ENCODE measurements around the gene MYO5C.

Gene MYO5C

DNA sequence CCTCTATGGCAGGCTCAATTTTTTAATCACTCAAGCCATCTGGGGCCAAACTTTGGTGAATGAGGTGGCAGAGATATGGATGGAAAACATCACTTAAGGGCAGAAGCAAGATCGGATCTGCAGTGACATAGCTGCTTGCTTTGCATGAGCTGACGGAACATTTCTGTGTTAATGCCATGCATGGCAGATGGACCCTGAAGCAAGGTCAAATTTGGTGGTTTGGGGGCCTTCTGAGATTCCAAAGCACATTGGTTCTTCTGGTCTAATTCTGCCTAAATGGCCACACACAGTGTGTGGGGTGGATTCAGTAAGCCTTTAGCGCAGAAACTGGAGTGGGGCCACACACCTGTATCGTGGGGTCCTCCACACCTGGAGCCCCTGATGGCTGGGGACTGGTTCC is 144.7 kb downstream of the MYO5C start:
- no peak for DNase-seq (ENCODE audit: low read depth in 2 of 2)

DNA sequence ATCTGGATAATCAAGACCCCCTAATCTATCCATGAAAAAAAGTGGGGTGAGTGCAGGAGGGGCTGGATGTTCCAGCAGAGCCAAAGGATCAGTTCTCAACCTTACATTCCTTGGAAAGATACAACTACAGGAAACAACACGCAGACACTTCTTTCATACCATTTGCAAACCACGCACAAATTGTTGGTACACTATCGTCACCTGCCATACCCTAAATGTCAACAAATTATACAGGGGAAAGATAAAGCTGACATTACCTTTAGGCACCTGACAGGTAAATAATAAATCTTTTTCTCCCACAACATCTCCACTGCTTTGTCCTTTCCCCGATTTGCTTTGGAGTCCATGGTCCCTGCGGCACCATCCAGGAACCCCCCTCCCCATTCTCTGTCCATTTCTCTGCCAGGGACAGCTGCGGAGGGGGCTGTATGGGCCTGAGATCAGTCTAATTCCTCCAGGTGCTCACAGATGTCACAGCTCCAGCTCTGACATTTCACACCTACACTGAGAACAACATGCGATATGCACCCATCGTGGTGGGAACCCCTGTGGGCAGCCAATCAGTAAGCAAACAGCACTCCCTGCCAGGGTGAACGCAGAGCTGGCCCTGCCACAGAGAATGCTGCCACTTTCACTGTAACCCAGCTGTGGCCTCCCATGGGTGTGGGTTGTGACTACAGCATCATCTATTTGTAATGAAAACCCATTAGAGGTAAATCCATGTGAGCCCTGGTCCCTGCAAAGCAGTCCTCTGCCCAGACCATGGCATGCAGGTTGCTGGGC is 145.4 kb downstream of the MYO5C start:
- no peak for DNase-seq (ENCODE audit: low read depth in 2 of 2)

DNA sequence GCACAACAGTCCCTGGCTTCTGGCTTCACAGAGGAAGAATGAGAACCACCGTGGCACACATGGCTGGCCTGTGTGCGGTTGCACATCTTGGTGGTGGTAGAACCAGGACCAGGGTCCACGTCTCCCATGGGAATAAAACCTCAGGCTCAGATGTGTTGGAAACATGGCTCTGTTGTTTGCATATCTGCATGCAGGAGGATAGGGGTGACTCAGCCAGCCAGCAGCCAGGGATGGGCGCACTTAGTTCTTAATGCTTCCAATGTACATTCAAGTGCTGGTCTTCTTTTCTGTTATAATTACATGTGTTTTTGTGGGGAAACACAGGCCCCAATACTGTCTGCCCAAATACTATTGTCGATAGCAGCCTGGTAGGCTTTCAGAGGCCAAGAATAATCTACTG is 147.2 kb downstream of the MYO5C start:
- no peak for DNase-seq (ENCODE audit: low read depth in 2 of 2)

DNA sequence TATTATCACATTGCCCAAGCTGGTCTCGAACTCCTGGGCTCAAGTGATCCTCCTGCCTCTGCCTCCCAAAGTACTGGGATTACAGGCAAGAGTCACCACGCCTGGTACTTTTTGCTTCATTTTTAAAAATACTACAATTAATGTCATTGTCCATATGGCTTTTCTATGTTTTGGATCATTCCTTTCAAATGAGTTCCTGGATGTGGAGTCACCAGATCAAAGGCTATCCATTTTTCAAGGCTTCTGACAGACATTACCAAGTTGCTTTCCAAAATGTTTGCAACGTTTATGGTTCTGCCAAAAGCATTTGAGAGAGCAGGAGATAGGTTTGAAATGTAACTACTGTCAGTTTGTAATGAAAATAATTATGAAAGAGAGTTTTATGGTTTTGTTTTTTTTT is 148.8 kb downstream of the MYO5C start:
- DNase-seq (ENCODE audit: low read depth in 2 of 2): no peak

DNA sequence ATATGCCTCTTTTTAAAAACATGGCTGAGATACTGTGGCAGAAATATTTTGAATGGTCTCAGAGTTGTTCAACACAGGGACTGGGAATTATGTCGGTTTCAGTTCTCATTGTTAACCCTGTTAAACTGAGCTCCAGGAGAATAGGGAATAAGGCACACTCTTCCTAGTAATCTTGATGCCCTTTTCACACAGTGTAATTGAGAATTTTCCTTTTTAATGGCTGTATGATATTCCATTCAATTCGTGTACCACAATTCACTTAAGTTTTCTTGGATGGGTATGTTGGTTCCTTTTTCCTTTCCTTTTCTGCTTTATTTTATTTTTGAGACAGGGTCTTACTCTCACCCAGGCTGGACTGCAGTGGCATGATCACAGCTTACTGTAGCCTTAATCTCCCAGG is 149.3 kb downstream of the MYO5C start:
- DNase-seq (ENCODE audit: low read depth in 2 of 2): no peak

DNA sequence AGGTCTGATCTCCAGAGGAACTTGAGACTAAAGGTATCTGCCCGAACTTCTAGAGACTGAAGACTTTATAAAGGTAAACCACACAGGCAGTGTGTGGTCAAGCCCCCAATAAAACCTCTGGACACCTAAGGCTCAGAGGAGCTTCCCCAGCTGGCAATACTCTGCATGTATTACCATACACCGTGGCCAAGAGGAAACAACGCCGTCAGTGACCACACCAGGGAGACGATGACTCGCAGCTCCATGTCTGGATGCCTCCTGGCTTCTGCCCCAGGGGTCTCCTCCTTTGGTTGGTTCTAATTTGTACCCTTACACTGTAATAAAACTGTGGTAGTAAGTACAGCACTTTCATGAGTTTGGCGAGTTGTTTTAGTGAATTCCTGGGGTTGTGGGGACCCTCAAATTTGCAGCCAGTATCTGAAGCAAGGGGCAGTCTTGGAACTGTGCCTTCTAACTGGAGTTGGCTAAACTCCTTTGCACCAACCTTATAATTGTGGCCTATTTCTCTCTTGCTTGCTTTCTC is 150.9 kb downstream of the MYO5C start:
- no peak for DNase-seq (ENCODE audit: low read depth in 2 of 2)

DNA sequence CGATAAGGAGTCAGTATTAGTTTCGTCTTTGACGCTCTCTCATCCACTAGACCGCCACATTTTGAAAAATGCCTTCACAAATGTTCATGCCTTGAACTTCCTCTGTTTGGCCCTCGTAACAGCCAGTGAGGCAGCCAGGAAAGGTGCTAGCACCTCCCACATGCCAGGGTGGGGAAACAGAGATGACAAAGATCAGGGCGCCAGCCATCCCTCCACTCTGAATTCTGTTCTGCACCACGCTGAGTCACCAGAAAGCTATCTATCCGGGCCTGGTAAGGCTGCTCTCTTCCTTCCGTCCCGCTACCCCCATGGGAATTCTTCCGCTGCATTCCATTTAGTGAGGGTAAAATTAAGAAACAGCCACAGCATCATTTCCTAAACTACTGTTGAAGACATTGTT is 151.7 kb downstream of the MYO5C start:
- no peak for DNase-seq (ENCODE audit: low read depth in 2 of 2)

Measured in stimulated activated CD8-positive, alpha-beta memory T cell treated with anti-CD3 and anti-CD28 coated beads, Interleukin-2, amount 100 ng/mL, for 48 hours (primary cell).